H1 (cell line): Measurements from ENCODE around the gene SUCLG2. TPM values are rescaled to one million over a fixed set of nuclear protein-coding genes. Genes with fewer than 3 reads are reported as not detected.

Experiments used
- CTCF ChIA-PET: fragments of 300-600 bp; sonication (Branson Sonifier 250); formaldehyde crosslinking; loops from one replicate; lab custom pipeline; 2021; ENCODE audit not compliant: partially characterized antibody; lab: Charles Lee
- POLR2A ChIA-PET: fragments of 300-600 bp; sonication (Branson Sonifier 250); formaldehyde crosslinking; loops from one replicate; lab custom pipeline; 2021; ENCODE audit warnings: inconsistent platforms; ENCODE audit not compliant: partially characterized antibody; lab: Charles Lee
- DNase-seq, 2 experiments: peaks; one replicate each; pipeline versions ENCODE4 v3.0.0 to v3.0.0-alpha.2; 2010 to 2022; ENCODE audit warnings: low spot score in 2 of 2, low read depth in 1 of 2, mixed read lengths in 1 of 2
- FAIRE-seq: peaks from 2 replicates; lab custom pipeline; 2011; peaks lifted over from hg19 to GRCh38; lab: Jason Lieb, UNC
- H2AFZ ChIP-seq: 2 replicates; pipeline ENCODE4 v1.8.1; 2012; ENCODE audit warnings: low read length, inconsistent platforms
- H2AK5ac ChIP-seq: 2 replicates; pipeline ENCODE4 v1.6.1; 2013; ENCODE audit warnings: low read depth, low read length
- H2BK120ac ChIP-seq: replicated peaks from 2 replicates; pipeline ENCODE3; 2013; ENCODE audit warnings: low read depth, low read length, inconsistent platforms
- H2BK12ac ChIP-seq: 2 replicates; pipeline ENCODE4 v1.6.1; 2013; ENCODE audit warnings: low read depth, low read length
- H2BK15ac ChIP-seq: 2 replicates; pipeline ENCODE4 v1.6.1; 2013; ENCODE audit warnings: low read length
- H2BK20ac ChIP-seq: 2 replicates; pipeline ENCODE4 v1.6.1; 2013; ENCODE audit warnings: low read length
- H2BK5ac ChIP-seq: 2 replicates; pipeline ENCODE4 v1.6.1; 2013; ENCODE audit warnings: low read depth, low read length
- H3K14ac ChIP-seq: 2 replicates; pipeline ENCODE4 v1.6.1; 2013; ENCODE audit warnings: inconsistent platforms; ENCODE audit not compliant: insufficient read length
- H3K18ac ChIP-seq: 2 replicates; pipeline ENCODE4 v1.6.1; 2013; ENCODE audit warnings: low read length; ENCODE audit errors: extremely low read depth
- H3K23ac ChIP-seq: 2 replicates; pipeline ENCODE4 v1.6.1; 2013; ENCODE audit warnings: inconsistent platforms; ENCODE audit not compliant: insufficient read length
- H3K23me2 ChIP-seq: 2 replicates; pipeline ENCODE4 v1.6.1; 2013; ENCODE audit warnings: low read depth, low read length
- H3K27ac ChIP-seq: 2 replicates; pipeline ENCODE4 v1.6.1; 2011; ENCODE audit warnings: low read depth, low read length, inconsistent platforms
- H3K27me3 ChIP-seq, 4 experiments: replicated peaks in 1 of 4; 1 replicate in 1 of 4; 2 replicates in 3 of 4; pipeline versions ENCODE4 v1.6.1 to v1.8.1; 2011 to 2013; ENCODE audit warnings: low read length in 3 of 4, mild to moderate bottlenecking in 3 of 4, inconsistent platforms in 2 of 4, mixed read lengths in 2 of 4, moderate library complexity in 1 of 4; ENCODE audit not compliant: control insufficient read depth in 3 of 4, insufficient read depth in 3 of 4; ENCODE audit errors: extremely low read depth in 1 of 4
- H3K36me3 ChIP-seq, 4 experiments: 2 replicates each; pipeline versions ENCODE4 v1.6.1 to v1.8.1; 2011 to 2013; ENCODE audit warnings: mild to moderate bottlenecking in 4 of 4, low read length in 3 of 4, moderate library complexity in 2 of 4, control low read depth in 1 of 4, inconsistent platforms in 1 of 4; ENCODE audit not compliant: insufficient read depth in 4 of 4, control insufficient read depth in 2 of 4
- H3K4ac ChIP-seq: replicated peaks from 2 replicates; pipeline ENCODE3; 2013; ENCODE audit warnings: low read length, low read depth, mixed read lengths, inconsistent platforms; ENCODE audit not compliant: insufficient read length
- H3K4me1 ChIP-seq, 4 experiments: replicated peaks in 1 of 4; 1 replicate in 1 of 4; 2 replicates in 3 of 4; pipeline versions ENCODE4 v1.6.1 to v1.8.1; 2011 to 2013; ENCODE audit warnings: low read length in 3 of 4, inconsistent platforms in 2 of 4, mixed read lengths in 1 of 4; ENCODE audit not compliant: insufficient read depth in 4 of 4, control insufficient read depth in 3 of 4
- H3K4me2 ChIP-seq, 2 experiments: 2 replicates each; pipeline versions ENCODE4 v1.6.1 to v1.8.1; 2011 to 2013; ENCODE audit warnings: low read depth in 2 of 2, low read length in 2 of 2, control low read depth in 1 of 2, inconsistent platforms in 1 of 2, mild to moderate bottlenecking in 1 of 2; ENCODE audit not compliant: insufficient read depth in 1 of 2
- H3K4me3 ChIP-seq, 4 experiments: fragments of 200-600, 300-600 bp in 1 of 4; sonication (generic), shearing (Covaris generic), sonication (Bioruptor Twin) in 1 of 4; 2 replicates each; pipeline versions ENCODE4 v1.5.1 to v1.8.1; 2011 to 2016; ENCODE audit warnings: low read length in 4 of 4, low read depth in 3 of 4, control low read depth in 2 of 4, inconsistent platforms in 2 of 4, mild to moderate bottlenecking in 2 of 4, mixed read lengths in 1 of 4, moderate library complexity in 1 of 4; ENCODE audit not compliant: insufficient read depth in 2 of 4; ENCODE audit errors: extremely low read depth in 1 of 4
- H3K56ac ChIP-seq: replicated peaks from 2 replicates; pipeline ENCODE3; 2013; ENCODE audit warnings: low read depth, mild to moderate bottlenecking, mixed read lengths, low read length, inconsistent platforms; ENCODE audit not compliant: insufficient read length
- H3K79me1 ChIP-seq: 2 replicates; pipeline ENCODE4 v1.6.1; 2013; ENCODE audit warnings: low read depth, low read length, control low read depth
- H3K79me2 ChIP-seq, 2 experiments: 2 replicates each; pipeline versions ENCODE4 v1.6.1 to v1.8.1; 2012 to 2013; ENCODE audit warnings: low read length in 2 of 2, mild to moderate bottlenecking in 2 of 2, inconsistent platforms in 1 of 2; ENCODE audit not compliant: insufficient read depth in 2 of 2, control insufficient read depth in 1 of 2
- H3K9ac ChIP-seq, 4 experiments: replicated peaks in 1 of 4; 1 replicate in 1 of 4; 2 replicates in 3 of 4; pipeline versions ENCODE4 v1.6.1 to v1.8.1; 2011 to 2013; ENCODE audit warnings: low read depth in 3 of 4, low read length in 3 of 4, control low read depth in 2 of 4, mild to moderate bottlenecking in 2 of 4, moderate library complexity in 2 of 4, inconsistent platforms in 1 of 4; ENCODE audit errors: extremely low read depth in 1 of 4
- H3K9me3 ChIP-seq, 2 experiments: 2 replicates each; pipeline versions ENCODE4 v1.6.1 to v1.8.1; 2012 to 2013; ENCODE audit warnings: mild to moderate bottlenecking in 2 of 2, moderate library complexity in 2 of 2, control low read depth in 1 of 2, inconsistent platforms in 1 of 2, low read depth in 1 of 2, low read length in 1 of 2, mixed read lengths in 1 of 2; ENCODE audit not compliant: insufficient read depth in 2 of 2
- H4K20me1 ChIP-seq, 2 experiments: replicated peaks in 1 of 2; 2 replicates each; pipeline versions ENCODE3 to v1.8.1; 2011 to 2013; ENCODE audit warnings: inconsistent platforms in 2 of 2, low read length in 2 of 2, mild to moderate bottlenecking in 1 of 2; ENCODE audit not compliant: insufficient read depth in 2 of 2, control insufficient read depth in 1 of 2
- H4K5ac ChIP-seq: 2 replicates; pipeline ENCODE4 v1.6.1; 2013; ENCODE audit warnings: low read length, low read depth, mixed read lengths, inconsistent platforms; ENCODE audit not compliant: insufficient read length
- H4K8ac ChIP-seq: 2 replicates; pipeline ENCODE4 v1.8.0; 2013; ENCODE audit warnings: mild to moderate bottlenecking, moderate library complexity, low read length, inconsistent platforms; ENCODE audit not compliant: insufficient read depth; ENCODE audit errors: extremely low read depth
- H4K91ac ChIP-seq: replicated peaks from 2 replicates; pipeline ENCODE3; 2013; ENCODE audit warnings: low read length, mixed read lengths, inconsistent platforms; ENCODE audit not compliant: insufficient read length
- BACH1 ChIP-seq: IDR thresholded peaks from 2 replicates; pipeline ENCODE4 v1.6.1; 2012; ENCODE audit warnings: low read length, improper control_type of control experiment
- CBX5 ChIP-seq: fragments of 300-800, 300-1000 bp; sonication (generic); IDR thresholded peaks from 2 replicates; pipeline ENCODE4 v1.7.1; 2016; ENCODE audit warnings: antibody characterized with exemption, low read length, low read depth
- CHD2 ChIP-seq: IDR thresholded peaks from 2 replicates; pipeline ENCODE4 v1.6.1; 2012; ENCODE audit warnings: low read length, improper control_type of control experiment
- EZH2 ChIP-seq: fragments of 200-600 bp; sonication (generic); IDR thresholded peaks from 2 replicates; pipeline ENCODE4 v1.7.1; 2012; ENCODE audit warnings: low read depth, mild to moderate bottlenecking, moderate library complexity, low read length, inconsistent platforms; ENCODE audit not compliant: severe bottlenecking
- HDAC2 ChIP-seq, 2 experiments: fragments of 300-600 bp in 1 of 2; sonication (generic) in 1 of 2; IDR thresholded peaks; 2 replicates each; pipeline ENCODE4 v1.6.1; 2011 to 2012; ENCODE audit warnings: low read depth in 2 of 2, low read length in 2 of 2, mild to moderate bottlenecking in 2 of 2, moderate library complexity in 2 of 2, borderline replicate concordance in 1 of 2, inconsistent platforms in 1 of 2
- RXRA ChIP-seq: IDR thresholded peaks from 2 replicates; pipeline ENCODE4 v1.6.1; 2011; ENCODE audit warnings: low read depth, mild to moderate bottlenecking, low read length, moderate library complexity; ENCODE audit not compliant: insufficient read depth
- SIN3A ChIP-seq, 2 experiments: IDR thresholded peaks in 1 of 2; conservative IDR thresholded peaks in 1 of 2; 2 replicates each; pipeline ENCODE4 v1.6.1; 2011 to 2012; ENCODE audit warnings: low read length in 2 of 2, improper control_type of control experiment in 1 of 2, low read depth in 1 of 2, mild to moderate bottlenecking in 1 of 2
- SUZ12 ChIP-seq: fragments of 200-600 bp; sonication (generic); IDR thresholded peaks from 2 replicates; pipeline ENCODE4 v1.6.1; 2012; ENCODE audit warnings: mild to moderate bottlenecking, inconsistent platforms, low read length, moderate library complexity, mixed read lengths
- TBP ChIP-seq: IDR thresholded peaks from 2 replicates; pipeline ENCODE4 v1.6.1; 2011; ENCODE audit warnings: low read depth, low read length, improper control_type of control experiment
- TCF12 ChIP-seq: IDR thresholded peaks from 2 replicates; pipeline ENCODE4 v1.6.1; 2011; ENCODE audit warnings: low read depth, mild to moderate bottlenecking, low read length
- YY1 ChIP-seq: IDR thresholded peaks from 2 replicates; pipeline ENCODE4 v1.6.1; 2011; ENCODE audit warnings: low read depth, mild to moderate bottlenecking, low read length
- ZNF274 ChIP-seq: IDR thresholded peaks from 2 replicates; pipeline ENCODE4 v1.7.0; 2012; ENCODE audit warnings: low read length, borderline replicate concordance; ENCODE audit errors: extremely low read depth
- WGBS, 2 experiments: shearing (Covaris generic) in 1 of 2; methylation state at CpG; one replicate each; pipeline versions ENCODE4 v1.1.6 to v1.1.7; 2013 to 2015; ENCODE audit warnings: low lambda C conversion rate in 2 of 2, mixed read lengths in 2 of 2, inconsistent platforms in 1 of 2, low coverage in 1 of 2, missing lambda C conversion rate in 1 of 2; ENCODE audit not compliant: insufficient replicate concordance in 2 of 2, insufficient coverage in 1 of 2, insufficient read length in 1 of 2; ENCODE audit errors: extremely low coverage in 1 of 2, missing lambda C conversion rate in 1 of 2; 5-methylcytosine and 5-hydroxymethylcytosine counted together
- polyA plus RNA-seq, 7 experiments: library from polyadenylated mRNA; depleted of rRNA in 3 of 7; stranded (reverse) in 5 of 7; unstranded in 2 of 7; fragments of >200 nt in 5 of 7; fragments of 200-250 nt in 2 of 7; gene quantifications; 1 replicate in 5 of 7; 2 replicates in 1 of 7; 4 replicates in 1 of 7; pipeline versions ENCODE4 v1.2.1 to v1.2.3, GENCODE V29; 2011 to 2013; ENCODE audit warnings: missing spikeins in 2 of 7, mixed read lengths in 2 of 7
- total RNA-seq: library from RNA; stranded (reverse); fragmentation: NEBNext Ultra II Directional; extraction: Animal tissue kit (Norgen Biotek cat#: 25700); gene quantifications from 2 replicates; pipeline ENCODE4 v1.2.1, GENCODE V29; 2021
- TF ChIP-seq, protein P1 (sequence below): IDR thresholded peaks from 2 replicates; pipeline ENCODE4 v1.6.1; 2011; ENCODE audit warnings: low read depth, mild to moderate bottlenecking, low read length; ENCODE audit not compliant: insufficient read depth

Gene SUCLG2
- total and polyA plus RNA-seq, 2 of the 8 experiments (the other 6 are each of a cell fraction or from before 2014, with no cell fraction given) = 12.9 to 46.2 TPM

DNA sequence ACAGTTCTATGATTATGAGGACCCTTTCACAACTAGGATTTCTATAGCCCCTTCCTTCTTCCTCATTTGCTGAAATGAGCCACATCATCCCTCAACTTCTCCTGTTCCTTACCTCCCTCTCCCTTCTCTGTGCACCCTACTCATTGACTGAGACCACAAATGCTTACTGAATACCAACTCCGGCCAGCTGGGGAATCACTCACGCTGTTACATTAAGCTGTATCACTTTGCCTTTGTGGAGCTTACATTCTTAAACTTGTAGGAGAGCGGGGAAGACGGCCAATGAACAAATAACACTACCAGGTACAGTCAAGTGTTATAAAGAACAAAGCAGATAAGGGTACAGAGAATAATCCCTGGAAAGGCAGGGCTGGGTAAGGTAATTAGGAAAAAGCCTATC lies 5.7 kb downstream of the SUCLG2 start:
- peaks cover 0 to 8% (median 3%) of the 10 kb centered on the region in 4 experiments; a peak in 4 of 7 replicates for H3K4me1 ChIP-seq
- no peak overlapping the region for H2AFZ ChIP-seq
- no peak overlapping the region for H3K18ac ChIP-seq
- H2BK20ac ChIP-seq = no peak overlapping the region
- FAIRE-seq (no peak), DNase-seq (no peak)
- peaks cover 0 to 3% (median 0%) of the 10 kb centered on the region in 4 experiments; a peak in 2 of 8 replicates for H3K36me3 ChIP-seq
- H2BK12ac ChIP-seq = no peak overlapping the region
- H4K8ac ChIP-seq = no peak overlapping the region
- H3K56ac ChIP-seq = no peak overlapping the region
- no peak overlapping the region for H3K4ac ChIP-seq
- no peak overlapping the region for H3K23ac ChIP-seq
- H3K27ac ChIP-seq = no peak overlapping the region
- no peak overlapping the region for H2BK5ac ChIP-seq
- no peak overlapping the region for H3K4me2 ChIP-seq
- peaks cover 3% of the 10 kb centered on the region; the same call in 1 of the 2 replicates for H3K79me1 ChIP-seq
- no peak overlapping the region for H3K14ac ChIP-seq
- H2BK120ac ChIP-seq = no peak overlapping the region
- ChIA-PET CTCF (interaction anchor here (1.1 to 1.5 kb wide), 3 partner anchors 13 to 1227 kb away, joined by 3 to 5 read pairs (median 3); no protein-coding TSS in a partner anchor), POLR2A (no interaction called here)
- 81% methylated on average over 4 of the region's 4 CpGs; no CpG with 5 or more reads in 1 of the 2 experiments for WGBS, 2 experiments
- no peaks in the 10 kb centered on the region for H4K20me1 ChIP-seq
- no peak overlapping the region for H2BK15ac ChIP-seq
- H3K9ac ChIP-seq = no peak overlapping the region
- no peak overlapping the region for H4K5ac ChIP-seq
- H3K27me3 ChIP-seq = no peaks in the 10 kb centered on the region
- no peaks in the 10 kb centered on the region for H3K9me3 ChIP-seq
- 0 out of 2 replicates have a peak, but pooled peaks cover 1% of the 10 kb centered on the region for H3K23me2 ChIP-seq
- no peak overlapping the region for H2AK5ac ChIP-seq
- no peak overlapping the region for H3K4me3 ChIP-seq
- peaks cover 0 to 33% of the 10 kb centered on the region in 2 experiments; a peak in 2 of 4 replicates for H3K79me2 ChIP-seq
- H4K91ac ChIP-seq = no peak overlapping the region
- TF ChIP-seq, protein P1, sequence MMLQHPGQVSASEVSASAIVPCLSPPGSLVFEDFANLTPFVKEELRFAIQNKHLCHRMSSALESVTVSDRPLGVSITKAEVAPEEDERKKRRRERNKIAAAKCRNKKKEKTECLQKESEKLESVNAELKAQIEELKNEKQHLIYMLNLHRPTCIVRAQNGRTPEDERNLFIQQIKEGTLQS = no peak
- TF ChIP-seq HDAC2 (IDR thresholded peaks at IDR 0.05; ENCODE audit: borderline replicate concordance in 1 of 2, low read depth in 2 of 2, low read length in 2 of 2) (no peak), SUZ12 (no peak), TCF12 (no peak), BACH1 (no peak), CBX5 (no peak), ZNF274 (no peak), RXRA (no peak), SIN3A (conservative IDR thresholded peaks at IDR 0.05 in 1 of 2, IDR thresholded peaks at IDR 0.05 in 1 of 2; ENCODE audit: low read depth in 1 of 2, low read length in 2 of 2) (no peak), YY1 (no peak), TBP (no peak), EZH2 (no peak), CHD2 (no peak)
